Endothelial cell of umbilical vein (primary cell): ENCODE data around the gene PPP1R1A. TPM values are rescaled to one million over a fixed set of nuclear protein-coding genes. Genes with fewer than 3 reads are reported as not detected.

Experiments
- BruUV-seq: library from RNA; stranded (reverse); fragments of 400-500 nt; replicated peaks from 2 replicates; lab custom pipeline; 2021; lab: Mats Ljungman, UMichigan
- CTCF ChIA-PET: fragments of 300-600, 350-600 bp; sonication (Branson Sonifier 250); formaldehyde crosslinking; loops from one replicate; lab custom pipeline; 2021; ENCODE audit warnings: antibody characterized with exemption, inconsistent platforms; lab: Charles Lee
- POLR2A ChIA-PET: fragments of 300-600, 350-600 bp; sonication (Branson Sonifier 250); formaldehyde crosslinking; loops from one replicate; lab custom pipeline; 2021; ENCODE audit warnings: antibody characterized with exemption, inconsistent platforms; lab: Charles Lee
- DNase-seq: peaks from one replicate; pipeline ENCODE4 v3.0.0-alpha.2; 2011; ENCODE audit warnings: low read depth, low spot score
- FAIRE-seq: peaks from 2 replicates; lab custom pipeline; 2011; peaks lifted over from hg19 to GRCh38; lab: Jason Lieb, UNC
- H2AFZ ChIP-seq: 2 replicates; pipeline ENCODE4 v1.6.0; 2012; ENCODE audit warnings: low read depth, low read length, control low read depth, inconsistent platforms
- H3K27ac ChIP-seq: 2 replicates; pipeline ENCODE4 v1.5.1; 2011; ENCODE audit warnings: low read depth, mild to moderate bottlenecking, control low read depth, low read length, moderate library complexity; ENCODE audit not compliant: insufficient read depth
- H3K27me3 ChIP-seq, 2 experiments: 2 replicates each; pipeline versions ENCODE4 v1.6.0 to v1.6.1; 2011; ENCODE audit warnings: low read length in 2 of 2, mixed read lengths in 1 of 2; ENCODE audit not compliant: control insufficient read depth in 2 of 2, insufficient read depth in 2 of 2
- H3K36me3 ChIP-seq, 2 experiments: 2 replicates in 1 of 2; 3 replicates in 1 of 2; pipeline ENCODE4 v1.5.1; 2011; ENCODE audit warnings: low read length in 2 of 2, mild to moderate bottlenecking in 1 of 2, moderate library complexity in 1 of 2; ENCODE audit not compliant: control insufficient read depth in 2 of 2, insufficient read depth in 2 of 2; ENCODE audit errors: extremely low read depth in 1 of 2
- H3K4me1 ChIP-seq: 3 replicates; pipeline ENCODE4 v1.5.1; 2011; ENCODE audit warnings: mild to moderate bottlenecking, low read length; ENCODE audit not compliant: control insufficient read depth, insufficient read depth; ENCODE audit errors: extremely low read depth
- H3K4me2 ChIP-seq: 2 replicates; pipeline ENCODE4 v1.6.1; 2011; ENCODE audit warnings: low read length, control low read depth, mixed read lengths; ENCODE audit not compliant: insufficient read depth
- H3K4me3 ChIP-seq, 3 experiments: fragments of 200-600 bp in 1 of 3; sonication (generic), shearing (Covaris generic) in 1 of 3; replicated peaks in 1 of 3; 2 replicates each; pipeline ENCODE4 v1.5.1; 2011 to 2016; ENCODE audit warnings: control low read depth in 3 of 3, low read length in 3 of 3, mild to moderate bottlenecking in 2 of 3, inconsistent platforms in 1 of 3, low read depth in 1 of 3, moderate library complexity in 1 of 3; ENCODE audit not compliant: insufficient read depth in 1 of 3
- H3K79me2 ChIP-seq: 2 replicates; pipeline ENCODE4 v1.6.0; 2012; ENCODE audit warnings: low read length, inconsistent platforms; ENCODE audit not compliant: control insufficient read depth, insufficient read depth
- H3K9ac ChIP-seq: replicated peaks from 2 replicates; pipeline ENCODE3; 2011; ENCODE audit warnings: low read length, control low read depth; ENCODE audit not compliant: insufficient read depth; ENCODE audit errors: extremely low read depth
- H3K9me1 ChIP-seq: replicated peaks from 3 replicates; pipeline ENCODE4 v1.6.0; 2011; ENCODE audit warnings: mild to moderate bottlenecking, low read length; ENCODE audit not compliant: control insufficient read depth, insufficient read depth; ENCODE audit errors: extremely low read depth
- H3K9me3 ChIP-seq: replicated peaks from 2 replicates; pipeline ENCODE4 v1.5.1; 2012; ENCODE audit warnings: low read length, inconsistent platforms; ENCODE audit not compliant: control insufficient read depth, insufficient read depth
- H4K20me1 ChIP-seq: replicated peaks from 2 replicates; pipeline ENCODE3; 2011; ENCODE audit warnings: mild to moderate bottlenecking, low read length; ENCODE audit not compliant: control insufficient read depth, insufficient read depth; ENCODE audit errors: extremely low read depth
- CTCF ChIP-seq, 2 donors: IDR thresholded peaks; 1 replicate in 1 of 2; 2 replicates in 1 of 2; pipeline ENCODE4 v1.5.1; 2011; ENCODE audit warnings: low read length in 2 of 2, mild to moderate bottlenecking in 2 of 2, moderate library complexity in 2 of 2, control low read depth in 1 of 2, inconsistent platforms in 1 of 2, low read depth in 1 of 2; ENCODE audit not compliant: insufficient read depth in 1 of 2; ENCODE audit errors: extremely low read depth in 1 of 2
- EZH2 ChIP-seq: IDR thresholded peaks from 2 replicates; pipeline ENCODE4 v1.6.1; 2012; ENCODE audit warnings: borderline replicate concordance, low read depth, mild to moderate bottlenecking, moderate library complexity, low read length, inconsistent platforms; ENCODE audit not compliant: severe bottlenecking
- FOS ChIP-seq: IDR thresholded peaks from 2 replicates; pipeline ENCODE4 v1.6.1; 2011; ENCODE audit warnings: mild to moderate bottlenecking, low read length, moderate library complexity, borderline replicate concordance; ENCODE audit not compliant: insufficient read depth
- GATA2 ChIP-seq: IDR thresholded peaks from 2 replicates; pipeline ENCODE4 v1.7.0; 2011; ENCODE audit warnings: low read depth, mild to moderate bottlenecking, moderate library complexity, mixed read lengths, low read length; ENCODE audit not compliant: insufficient read length, insufficient read depth
- JUN ChIP-seq: IDR thresholded peaks from 2 replicates; pipeline ENCODE4 v1.6.1; 2011; ENCODE audit warnings: borderline replicate concordance, low read depth; ENCODE audit not compliant: insufficient read length, insufficient read depth
- MYC ChIP-seq: IDR thresholded peaks from one replicate; pipeline ENCODE4 v1.6.1; 2011; ENCODE audit warnings: mild to moderate bottlenecking, low read depth, low read length
- POLR2A ChIP-seq: IDR thresholded peaks from 2 replicates; pipeline ENCODE4 v1.6.1; 2012; ENCODE audit warnings: low read depth, mild to moderate bottlenecking, control low read depth, low read length
- POLR2AphosphoS5 ChIP-seq: IDR thresholded peaks from 2 replicates; pipeline ENCODE4 v1.6.1; 2012; ENCODE audit warnings: low read depth, mild to moderate bottlenecking, control low read depth, low read length, moderate library complexity; ENCODE audit not compliant: insufficient read depth
- dilution Hi-C: fragments of 300-500 bp; cut with MboI; formaldehyde crosslinking; loops from one replicate; pipeline ENCODE4 v1.15.0; 2019; ENCODE audit warnings: low sequenced_read_pairs; ENCODE audit not compliant: extremely low pct_ligation_motif_present
- intact Hi-C: fragments of 100-400 bp; cut with micrococcal nuclease; formaldehyde crosslinking; loops from one replicate; pipeline ENCODE4 v1.10.0; 2022
- polyA plus RNA-seq, 4 experiments: library from polyadenylated mRNA; depleted of rRNA in 3 of 4; stranded (reverse) in 3 of 4; unstranded in 1 of 4; fragments of >200 nt; gene quantifications; 2 replicates each; pipeline versions ENCODE4 v1.2.1 to v1.2.3, GENCODE V29; 2011 to 2012; ENCODE audit warnings: missing spikeins in 1 of 4
- total RNA-seq: library from RNA; stranded (reverse); gene quantifications from 2 replicates; pipeline ENCODE4 v1.2.3, GENCODE V29; 2021
- TF ChIP-seq, protein P1 (sequence below): IDR thresholded peaks from 2 replicates; pipeline ENCODE4 v1.6.1; 2011; ENCODE audit not compliant: insufficient read depth, insufficient read length

Gene PPP1R1A
- total and polyA plus RNA-seq, 2 donors (not counting 3 experiments of a cell fraction or from before 2014, with no cell fraction given) = not detected

- Histone ChIP-seq H3K4me2 (no peak overlapping the region), H3K9me3 (no peaks in the 10 kb centered on the region), H3K4me1 (no peaks in the 10 kb centered on the region), H3K27ac (no peak overlapping the region), H2AFZ (no peak overlapping the region), H3K36me3 (no peaks in the 10 kb centered on the region), H3K79me2 (no peaks in the 10 kb centered on the region), H3K4me3 (no peak overlapping the region), H3K27me3 (no peaks in the 10 kb centered on the region), H3K9ac (no peak overlapping the region), H4K20me1 (no peaks in the 10 kb centered on the region), H3K9me1 (no peaks in the 10 kb centered on the region)
- no TSS peak for BruUV-seq
- dilution Hi-C loops = no loop called here
- TF ChIP-seq POLR2AphosphoS5 (no peak), JUN (no peak), CTCF (IDR thresholded peaks at IDR 0.05; ENCODE audit: extremely low read depth in 1 of 2, insufficient read depth in 1 of 2, low read depth in 1 of 2, low read length in 2 of 2) (no peak), GATA2 (no peak), EZH2 (no peak), POLR2A (no peak), MYC (no peak), FOS (no peak)
- TF ChIP-seq, protein P1, sequence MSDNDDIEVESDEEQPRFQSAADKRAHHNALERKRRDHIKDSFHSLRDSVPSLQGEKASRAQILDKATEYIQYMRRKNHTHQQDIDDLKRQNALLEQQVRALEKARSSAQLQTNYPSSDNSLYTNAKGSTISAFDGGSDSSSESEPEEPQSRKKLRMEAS = no peak
- DNase-seq = no peak
- ChIA-PET CTCF (interaction anchor here (1.9 kb wide), 1 partner anchor 34 kb away, joined by 5 read pairs; no protein-coding TSS in a partner anchor), POLR2A (no interaction called here)
- FAIRE-seq = no peak
- intact Hi-C loops = no loop called here
Observed at GRCh38 chr12:54629925-54630324, 41.5 kb upstream of the PPP1R1A start.
